NB4 (cell line): ENCODE data around the gene ASRGL1.

Source experiments
- CTCF ChIP-seq: IDR thresholded peaks from one replicate; pipeline ENCODE4 v1.5.1; 2012; ENCODE audit warnings: low read depth, low read length
- MYC ChIP-seq: IDR thresholded peaks from 2 replicates; pipeline ENCODE4 v1.6.1; 2011; ENCODE audit warnings: low read depth, low read length
- POLR2A ChIP-seq: IDR thresholded peaks from 2 replicates; pipeline ENCODE4 v1.6.1; 2011; ENCODE audit warnings: mild to moderate bottlenecking; ENCODE audit not compliant: insufficient read length; ENCODE audit errors: extremely low read depth

- TF ChIP-seq CTCF (no peak), POLR2A (no peak), MYC (no peak)
These were observed 16.6 kb downstream of the ASRGL1 start for GRCh38 chr11:62353841-62354240.
